ENCODE data around the gene RAB40C. TPM values are rescaled to one million over a fixed set of nuclear protein-coding genes. Genes with fewer than 3 reads are reported as not detected.

The RAB40C gene
- total and polyA plus RNA-seq, 9 of the 15 experiments (the other 6 are each of a cell fraction or from before 2014, with no cell fraction given): 0.17 to 23.4 (median 8.7) TPM

DNA sequence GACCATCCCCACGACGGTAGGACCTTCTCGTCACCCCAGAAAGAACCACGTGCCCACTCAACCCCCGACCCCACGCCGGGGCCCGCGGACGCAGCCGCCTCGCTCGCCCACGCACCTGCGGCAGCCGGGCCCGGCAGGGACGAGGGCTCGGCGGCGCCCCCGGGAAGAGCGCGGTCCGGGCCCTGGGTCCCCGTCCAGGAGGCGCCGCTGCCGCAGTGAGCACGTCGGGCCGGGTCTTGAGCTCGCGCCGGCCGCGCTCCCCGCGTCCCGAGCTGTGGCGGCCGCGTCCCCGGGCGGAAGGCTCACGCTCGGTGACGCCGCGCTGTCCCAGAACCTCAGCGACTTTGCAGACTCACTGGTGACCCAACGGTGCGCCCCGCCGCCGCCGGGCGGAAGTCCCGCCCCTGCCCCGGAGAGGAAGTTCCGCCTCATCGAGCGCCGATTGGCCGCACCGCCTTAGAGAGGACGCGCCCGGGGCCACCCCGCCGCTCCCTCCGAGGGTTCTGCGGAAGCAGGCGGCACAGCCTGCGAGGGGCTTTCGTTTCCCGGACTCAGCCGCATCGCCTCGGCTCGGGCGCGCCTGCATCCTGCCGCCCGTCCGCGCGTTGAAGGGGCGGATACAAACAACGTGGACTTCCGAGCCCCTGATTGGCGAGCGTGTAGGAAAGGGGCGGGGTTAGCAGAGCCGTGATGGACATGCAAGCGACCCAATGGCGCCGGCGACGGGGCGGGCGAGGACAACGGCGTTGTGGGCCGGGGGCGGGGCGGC, 793 bp upstream of the RAB40C start (continued):
- TF ChIP-seq, protein P1, sequence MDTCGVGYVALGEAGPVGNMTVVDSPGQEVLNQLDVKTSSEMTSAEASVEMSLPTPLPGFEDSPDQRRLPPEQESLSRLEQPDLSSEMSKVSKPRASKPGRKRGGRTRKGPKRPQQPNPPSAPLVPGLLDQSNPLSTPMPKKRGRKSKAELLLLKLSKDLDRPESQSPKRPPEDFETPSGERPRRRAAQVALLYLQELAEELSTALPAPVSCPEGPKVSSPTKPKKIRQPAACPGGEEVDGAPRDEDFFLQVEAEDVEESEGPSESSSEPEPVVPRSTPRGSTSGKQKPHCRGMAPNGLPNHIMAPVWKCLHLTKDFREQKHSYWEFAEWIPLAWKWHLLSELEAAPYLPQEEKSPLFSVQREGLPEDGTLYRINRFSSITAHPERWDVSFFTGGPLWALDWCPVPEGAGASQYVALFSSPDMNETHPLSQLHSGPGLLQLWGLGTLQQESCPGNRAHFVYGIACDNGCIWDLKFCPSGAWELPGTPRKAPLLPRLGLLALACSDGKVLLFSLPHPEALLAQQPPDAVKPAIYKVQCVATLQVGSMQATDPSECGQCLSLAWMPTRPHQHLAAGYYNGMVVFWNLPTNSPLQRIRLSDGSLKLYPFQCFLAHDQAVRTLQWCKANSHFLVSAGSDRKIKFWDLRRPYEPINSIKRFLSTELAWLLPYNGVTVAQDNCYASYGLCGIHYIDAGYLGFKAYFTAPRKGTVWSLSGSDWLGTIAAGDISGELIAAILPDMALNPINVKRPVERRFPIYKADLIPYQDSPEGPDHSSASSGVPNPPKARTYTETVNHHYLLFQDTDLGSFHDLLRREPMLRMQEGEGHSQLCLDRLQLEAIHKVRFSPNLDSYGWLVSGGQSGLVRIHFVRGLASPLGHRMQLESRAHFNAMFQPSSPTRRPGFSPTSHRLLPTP (IDR thresholded peaks at IDR 0.05; ENCODE audit: borderline replicate concordance, extremely low read depth, insufficient read length): no peak
- TF ChIP-seq TAF1 (IDR thresholded peaks at IDR 0.05; ENCODE audit: control insufficient read depth, extremely low read depth, insufficient read depth, low read length, severe bottlenecking) (peak; percentile 88), GTF2F1 (IDR thresholded peaks at IDR 0.05; ENCODE audit: low read depth, low read length) (peak; percentile 32; the same call in 1 of the 2 replicates), SRF (CRISPR knock-in tag; IDR thresholded peaks at IDR 0.05) (peak in 1 of 2 experiments; percentile 59; a peak in 1 of 4 replicates), ZBED1 (IDR thresholded peaks at IDR 0.05) (peak; percentile 45; the same call in 1 of the 2 replicates), FUS (optimal IDR thresholded peaks at IDR 0.05; ENCODE audit: low read depth, low read length) (peak; percentile 74), HIVEP1 (CRISPR knock-in tag; IDR thresholded peaks at IDR 0.05) (no peak), MYC (IDR thresholded peaks at IDR 0.05; ENCODE audit: low read depth, low read length) (peak; percentile 71; the same call in 1 of the 2 replicates), MYC (CRISPR knock-in tag; IDR thresholded peaks at IDR 0.05; ENCODE audit: borderline replicate concordance, low read depth) (0 out of 2 replicates have a peak, but pooled peaks have one; percentile 55), FOXM1 (IDR thresholded peaks at IDR 0.05; ENCODE audit: low read depth) (no peak), FOXM1 (CRISPR knock-in tag; IDR thresholded peaks at IDR 0.05; ENCODE audit: low read depth) (peak; percentile 76; the same call in 1 of the 2 replicates)
- TF ChIP-seq, protein P2, sequence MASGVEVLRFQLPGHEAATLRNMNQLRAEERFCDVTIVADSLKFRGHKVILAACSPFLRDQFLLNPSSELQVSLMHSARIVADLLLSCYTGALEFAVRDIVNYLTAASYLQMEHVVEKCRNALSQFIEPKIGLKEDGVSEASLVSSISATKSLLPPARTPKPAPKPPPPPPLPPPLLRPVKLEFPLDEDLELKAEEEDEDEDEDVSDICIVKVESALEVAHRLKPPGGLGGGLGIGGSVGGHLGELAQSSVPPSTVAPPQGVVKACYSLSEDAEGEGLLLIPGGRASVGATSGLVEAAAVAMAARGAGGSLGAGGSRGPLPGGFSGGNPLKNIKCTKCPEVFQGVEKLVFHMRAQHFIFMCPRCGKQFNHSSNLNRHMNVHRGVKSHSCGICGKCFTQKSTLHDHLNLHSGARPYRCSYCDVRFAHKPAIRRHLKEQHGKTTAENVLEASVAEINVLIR (CRISPR knock-in tag; IDR thresholded peaks at IDR 0.05): 0 out of 2 replicates have a peak, but pooled peaks have one; percentile 4
- TF ChIP-seq, protein P3, sequence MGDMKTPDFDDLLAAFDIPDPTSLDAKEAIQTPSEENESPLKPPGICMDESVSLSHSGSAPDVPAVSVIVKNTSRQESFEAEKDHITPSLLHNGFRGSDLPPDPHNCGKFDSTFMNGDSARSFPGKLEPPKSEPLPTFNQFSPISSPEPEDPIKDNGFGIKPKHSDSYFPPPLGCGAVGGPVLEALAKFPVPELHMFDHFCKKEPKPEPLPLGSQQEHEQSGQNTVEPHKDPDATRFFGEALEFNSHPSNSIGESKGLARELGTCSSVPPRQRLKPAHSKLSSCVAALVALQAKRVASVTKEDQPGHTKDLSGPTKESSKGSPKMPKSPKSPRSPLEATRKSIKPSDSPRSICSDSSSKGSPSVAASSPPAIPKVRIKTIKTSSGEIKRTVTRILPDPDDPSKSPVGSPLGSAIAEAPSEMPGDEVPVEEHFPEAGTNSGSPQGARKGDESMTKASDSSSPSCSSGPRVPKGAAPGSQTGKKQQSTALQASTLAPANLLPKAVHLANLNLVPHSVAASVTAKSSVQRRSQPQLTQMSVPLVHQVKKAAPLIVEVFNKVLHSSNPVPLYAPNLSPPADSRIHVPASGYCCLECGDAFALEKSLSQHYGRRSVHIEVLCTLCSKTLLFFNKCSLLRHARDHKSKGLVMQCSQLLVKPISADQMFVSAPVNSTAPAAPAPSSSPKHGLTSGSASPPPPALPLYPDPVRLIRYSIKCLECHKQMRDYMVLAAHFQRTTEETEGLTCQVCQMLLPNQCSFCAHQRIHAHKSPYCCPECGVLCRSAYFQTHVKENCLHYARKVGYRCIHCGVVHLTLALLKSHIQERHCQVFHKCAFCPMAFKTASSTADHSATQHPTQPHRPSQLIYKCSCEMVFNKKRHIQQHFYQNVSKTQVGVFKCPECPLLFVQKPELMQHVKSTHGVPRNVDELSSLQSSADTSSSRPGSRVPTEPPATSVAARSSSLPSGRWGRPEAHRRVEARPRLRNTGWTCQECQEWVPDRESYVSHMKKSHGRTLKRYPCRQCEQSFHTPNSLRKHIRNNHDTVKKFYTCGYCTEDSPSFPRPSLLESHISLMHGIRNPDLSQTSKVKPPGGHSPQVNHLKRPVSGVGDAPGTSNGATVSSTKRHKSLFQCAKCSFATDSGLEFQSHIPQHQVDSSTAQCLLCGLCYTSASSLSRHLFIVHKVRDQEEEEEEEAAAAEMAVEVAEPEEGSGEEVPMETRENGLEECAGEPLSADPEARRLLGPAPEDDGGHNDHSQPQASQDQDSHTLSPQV (IDR thresholded peaks at IDR 0.05): peak; percentile 60; the same call in 1 of the 2 replicates
- TF ChIP-seq, protein P4, sequence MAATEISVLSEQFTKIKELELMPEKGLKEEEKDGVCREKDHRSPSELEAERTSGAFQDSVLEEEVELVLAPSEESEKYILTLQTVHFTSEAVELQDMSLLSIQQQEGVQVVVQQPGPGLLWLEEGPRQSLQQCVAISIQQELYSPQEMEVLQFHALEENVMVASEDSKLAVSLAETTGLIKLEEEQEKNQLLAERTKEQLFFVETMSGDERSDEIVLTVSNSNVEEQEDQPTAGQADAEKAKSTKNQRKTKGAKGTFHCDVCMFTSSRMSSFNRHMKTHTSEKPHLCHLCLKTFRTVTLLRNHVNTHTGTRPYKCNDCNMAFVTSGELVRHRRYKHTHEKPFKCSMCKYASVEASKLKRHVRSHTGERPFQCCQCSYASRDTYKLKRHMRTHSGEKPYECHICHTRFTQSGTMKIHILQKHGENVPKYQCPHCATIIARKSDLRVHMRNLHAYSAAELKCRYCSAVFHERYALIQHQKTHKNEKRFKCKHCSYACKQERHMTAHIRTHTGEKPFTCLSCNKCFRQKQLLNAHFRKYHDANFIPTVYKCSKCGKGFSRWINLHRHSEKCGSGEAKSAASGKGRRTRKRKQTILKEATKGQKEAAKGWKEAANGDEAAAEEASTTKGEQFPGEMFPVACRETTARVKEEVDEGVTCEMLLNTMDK (IDR thresholded peaks at IDR 0.05; ENCODE audit: borderline replicate concordance, insufficient read depth, low read depth, low read length, poor library complexity, severe bottlenecking): no peak
